Astrocyte (in vitro differentiated cells and primary cell): ENCODE measurements around the gene MDH1. TPM values are rescaled to one million over a fixed set of nuclear protein-coding genes. Genes with fewer than 3 reads are reported as not detected.

Experiments
- DNase-seq: peaks from one replicate; pipeline ENCODE4 v3.0.0-alpha.2; 2010; ENCODE audit warnings: low read depth
- FAIRE-seq: peaks from 2 replicates; lab custom pipeline; 2011; peaks lifted over from hg19 to GRCh38; lab: Jason Lieb, UNC
- H2AFZ ChIP-seq: 2 replicates; pipeline ENCODE4 v1.6.0; 2012; ENCODE audit warnings: low read depth, low read length, inconsistent platforms
- H3K27ac ChIP-seq: 2 replicates; pipeline ENCODE4 v1.5.1; 2011; ENCODE audit warnings: low read depth, low read length, inconsistent platforms
- H3K27me3 ChIP-seq: 2 replicates; pipeline ENCODE4 v1.6.0; 2011; ENCODE audit warnings: low read length, inconsistent platforms; ENCODE audit not compliant: insufficient read depth
- H3K36me3 ChIP-seq: 2 replicates; pipeline ENCODE4 v1.5.1; 2011; ENCODE audit warnings: low read length, inconsistent platforms; ENCODE audit not compliant: insufficient read depth
- H3K4me1 ChIP-seq: 2 replicates; pipeline ENCODE4 v1.5.1; 2011; ENCODE audit warnings: low read length, inconsistent platforms; ENCODE audit not compliant: insufficient read depth
- H3K4me2 ChIP-seq: 2 replicates; pipeline ENCODE4 v1.6.0; 2012; ENCODE audit warnings: low read length, inconsistent platforms
- H3K4me3 ChIP-seq: 2 replicates; pipeline ENCODE4 v1.5.1; 2011; ENCODE audit warnings: low read depth, mild to moderate bottlenecking, low read length, inconsistent platforms; ENCODE audit not compliant: insufficient read depth
- H3K79me2 ChIP-seq: 2 replicates; pipeline ENCODE4 v1.6.0; 2012; ENCODE audit warnings: mild to moderate bottlenecking, low read length, inconsistent platforms; ENCODE audit not compliant: insufficient read depth
- H3K9ac ChIP-seq: 2 replicates; pipeline ENCODE4 v1.6.0; 2012; ENCODE audit warnings: mild to moderate bottlenecking, low read length, inconsistent platforms
- H3K9me3 ChIP-seq: 2 replicates; pipeline ENCODE4 v1.5.1; 2012; ENCODE audit warnings: low read depth, mild to moderate bottlenecking, low read length, inconsistent platforms; ENCODE audit not compliant: insufficient read depth
- H4K20me1 ChIP-seq: 2 replicates; pipeline ENCODE4 v1.6.0; 2012; ENCODE audit warnings: low read length, inconsistent platforms; ENCODE audit not compliant: insufficient read depth
- H3K27ac Mint-ChIP-seq: one replicate; pipeline ENCODE4 v1.8.0; 2021; ENCODE audit warnings: mild to moderate bottlenecking, mixed read lengths; ENCODE audit not compliant: unreplicated experiment
- H3K27me3 Mint-ChIP-seq: one replicate; pipeline ENCODE4 v1.8.0; 2021; ENCODE audit warnings: low read depth, mixed read lengths; ENCODE audit not compliant: unreplicated experiment
- H3K36me3 Mint-ChIP-seq: one replicate; pipeline ENCODE4 v1.8.0; 2021; ENCODE audit warnings: low read depth, mixed read lengths; ENCODE audit not compliant: unreplicated experiment
- H3K4me1 Mint-ChIP-seq: one replicate; pipeline ENCODE4 v1.8.0; 2021; ENCODE audit warnings: low read depth, mixed read lengths; ENCODE audit not compliant: unreplicated experiment
- H3K4me3 Mint-ChIP-seq: one replicate; pipeline ENCODE4 v1.8.0; 2021; ENCODE audit warnings: mild to moderate bottlenecking, moderate library complexity, mixed read lengths; ENCODE audit not compliant: unreplicated experiment
- H3K9me3 Mint-ChIP-seq: one replicate; pipeline ENCODE4 v1.8.0; 2021; ENCODE audit warnings: mild to moderate bottlenecking, mixed read lengths; ENCODE audit not compliant: unreplicated experiment
- CTCF ChIP-seq: IDR thresholded peaks from 2 replicates; pipeline ENCODE4 v1.5.1; 2011; ENCODE audit warnings: low read depth, mild to moderate bottlenecking, inconsistent platforms, low read length, moderate library complexity; ENCODE audit not compliant: insufficient read depth
- EZH2 ChIP-seq: IDR thresholded peaks from 2 replicates; pipeline ENCODE4 v1.6.1; 2012; ENCODE audit warnings: mild to moderate bottlenecking, low read length, inconsistent platforms; ENCODE audit not compliant: insufficient read depth
- total RNA-seq: library from RNA; stranded (reverse); gene quantifications from 2 replicates; pipeline ENCODE4 v1.2.1, GENCODE V29; 2021

MDH1 gene
- total RNA-seq, 1 donor from 2014 or later = 175 TPM

GRCh38 chr2:63576546-63576945, 12.2 kb upstream of the MDH1 start:
- no peaks in the 10 kb centered on the region for H4K20me1 ChIP-seq
- H3K9me3 Mint-ChIP-seq = peaks cover 2% of the 10 kb centered on the region
- H3K4me1 Mint-ChIP-seq = no peaks in the 10 kb centered on the region
- H2AFZ ChIP-seq = no peak overlapping the region
- no peak for TF ChIP-seq EZH2
- no peak for TF ChIP-seq CTCF
- H3K27me3 Mint-ChIP-seq = no peaks in the 10 kb centered on the region
- no peak overlapping the region for H3K27ac ChIP-seq
- FAIRE-seq (no peak), DNase-seq (no peak)
- H3K36me3 ChIP-seq = no peaks in the 10 kb centered on the region
- no peak overlapping the region for H3K4me2 ChIP-seq
- no peaks in the 10 kb centered on the region for H3K36me3 Mint-ChIP-seq
- H3K4me3 Mint-ChIP-seq = no peak overlapping the region
- no peak overlapping the region for H3K9ac ChIP-seq
- no peak overlapping the region for H3K27ac Mint-ChIP-seq
- H3K27me3 ChIP-seq = no peaks in the 10 kb centered on the region
- H3K4me1 ChIP-seq = no peaks in the 10 kb centered on the region
- H3K4me3 ChIP-seq = no peak overlapping the region
- peaks cover 22% of the 10 kb centered on the region for H3K79me2 ChIP-seq
- no peaks in the 10 kb centered on the region for H3K9me3 ChIP-seq

- DNase-seq (no peak), FAIRE-seq (no peak)
- Histone ChIP-seq H3K4me2 (no peak overlapping the region), H3K27ac (no peak overlapping the region), H3K79me2 (peaks cover 30% of the 10 kb centered on the region), H3K4me1 (no peaks in the 10 kb centered on the region), H2AFZ (no peak overlapping the region), H4K20me1 (no peaks in the 10 kb centered on the region), H3K27me3 (no peaks in the 10 kb centered on the region), H3K4me3 (no peak overlapping the region), H3K9ac (no peak overlapping the region), H3K9me3 (no peaks in the 10 kb centered on the region), H3K36me3 (no peaks in the 10 kb centered on the region)
- TF ChIP-seq CTCF (no peak), EZH2 (no peak)
- no peaks in the 10 kb centered on the region for H3K4me1 Mint-ChIP-seq
- H3K36me3 Mint-ChIP-seq = no peaks in the 10 kb centered on the region
- H3K27me3 Mint-ChIP-seq = no peaks in the 10 kb centered on the region
- H3K9me3 Mint-ChIP-seq = peaks cover 2% of the 10 kb centered on the region
- H3K27ac Mint-ChIP-seq = no peak overlapping the region
- H3K4me3 Mint-ChIP-seq = no peak overlapping the region
These were observed 10.0 kb upstream of the MDH1 start for GRCh38 chr2:63578767-63579166.

GRCh38 chr2:63580651-63581297, 8.0 kb upstream of the MDH1 start:
- H3K9me3 Mint-ChIP-seq = peaks cover 2% of the 10 kb centered on the region
- no peaks in the 10 kb centered on the region for H3K4me1 Mint-ChIP-seq
- H3K9me3 ChIP-seq = no peaks in the 10 kb centered on the region
- no peaks in the 10 kb centered on the region for H3K27me3 Mint-ChIP-seq
- H3K4me3 Mint-ChIP-seq = no peak overlapping the region
- H3K36me3 Mint-ChIP-seq = no peaks in the 10 kb centered on the region
- H3K79me2 ChIP-seq = peaks cover 25% of the 10 kb centered on the region
- DNase-seq (no peak), FAIRE-seq (no peak)
- H3K4me1 ChIP-seq = no peaks in the 10 kb centered on the region
- H3K4me2 ChIP-seq = no peak overlapping the region
- no peaks in the 10 kb centered on the region for H4K20me1 ChIP-seq
- H3K27me3 ChIP-seq = no peaks in the 10 kb centered on the region
- no peak overlapping the region for H3K4me3 ChIP-seq
- TF ChIP-seq CTCF (no peak), EZH2 (no peak)
- no peak overlapping the region for H2AFZ ChIP-seq
- H3K27ac Mint-ChIP-seq = no peak overlapping the region
- no peak overlapping the region for H3K9ac ChIP-seq
- H3K27ac ChIP-seq = no peak overlapping the region
- H3K36me3 ChIP-seq = no peaks in the 10 kb centered on the region
